ENCODE data around the gene ST6GALNAC4. TPM values are rescaled to one million over a fixed set of nuclear protein-coding genes. Genes with fewer than 3 reads are reported as not detected.

Gene ST6GALNAC4
- total RNA-seq, 1 experiment from 2014 or later: 15.4 TPM

GRCh38 chr9:127938298-127938690 is 21.5 kb upstream of the ST6GALNAC4 start:
- no peak overlapping the region for H4K91ac ChIP-seq (ENCODE audit: insufficient read length, low read depth, low read length)
- DNase-seq: peak; percentile 58
- no peak overlapping the region for H3K27ac ChIP-seq (ENCODE audit: insufficient read length, low read depth, low read length)

More at GRCh38 chr9:127938298-127938690, 21.5 kb upstream of the ST6GALNAC4 start:
- Histone ChIP-seq H3K79me2 (ENCODE audit: insufficient read depth, low read length) (no peaks in the 10 kb centered on the region), H4K8ac (replicated peaks; ENCODE audit: insufficient read length, low read depth, low read length) (no peak overlapping the region), H3K9ac (ENCODE audit: extremely low read depth, insufficient read length, low read length) (no peak overlapping the region), H2AFZ (ENCODE audit: low read length) (no peak overlapping the region), H2AK5ac (ENCODE audit: insufficient read length, low read length) (no peak overlapping the region), H3K4ac (ENCODE audit: low read depth, low read length) (no peak overlapping the region), H4K5ac (ENCODE audit: insufficient read length, low read depth, low read length) (no peak overlapping the region), H3K4me2 (ENCODE audit: insufficient read depth, insufficient read length, low read length) (peak overlapping the region; percentile 96), H3K79me1 (ENCODE audit: insufficient read depth, low read depth, low read length, poor library complexity, severe bottlenecking) (peaks cover 10% of the 10 kb centered on the region), H3K23ac (ENCODE audit: insufficient read length, low read depth, low read length) (no peak overlapping the region), H2BK15ac (ENCODE audit: low read depth, low read length) (no peak overlapping the region), H3K14ac (ENCODE audit: insufficient read depth, low read length) (0 out of 2 replicates have a peak overlapping the region, but pooled peaks have one; percentile 21), H3K4me1 (ENCODE audit: insufficient read depth, low read length) (no peaks in the 10 kb centered on the region), H3K23me2 (ENCODE audit: insufficient read length, low read depth, low read length, poor library complexity, severe bottlenecking) (peaks cover 6% of the 10 kb centered on the region), H2BK5ac (ENCODE audit: insufficient read length, low read length) (no peak overlapping the region), H2BK120ac (ENCODE audit: low read depth, low read length, poor library complexity, severe bottlenecking) (no peak overlapping the region), H4K20me1 (ENCODE audit: control insufficient read depth, insufficient read depth, insufficient read length) (no peaks in the 10 kb centered on the region), H3K56ac (ENCODE audit: insufficient read length, low read depth, low read length) (no peak overlapping the region), H3K9me3 (ENCODE audit: control insufficient read depth, low read depth, low read length) (no peaks in the 10 kb centered on the region), H3K27me3 (ENCODE audit: insufficient read depth, low read length) (no peaks in the 10 kb centered on the region), H2BK12ac (ENCODE audit: insufficient read length, low read depth, low read length) (no peak overlapping the region), H2BK20ac (ENCODE audit: low read depth, low read length, poor library complexity, severe bottlenecking) (no peak overlapping the region), H3T11ph (ENCODE audit: low read length) (no peak overlapping the region), H3K18ac (ENCODE audit: insufficient read length, low read depth, low read length) (no peak overlapping the region)
- Mint-ChIP-seq H3K9me3 (no peaks in the 10 kb centered on the region; a peak in 1 of 5 replicates), H3K27ac (peak overlapping the region; percentile 59 to 92 (median 91); a peak in 6 of 7 replicates), H3K4me3 (peak overlapping the region; percentile 67 to 84), H3K4me1 (peaks cover 27 to 49% of the 10 kb centered on the region in 2 experiments), H3K27me3 (ENCODE audit: low read depth) (peaks cover 2% of the 10 kb centered on the region), H3K36me3 (ENCODE audit: insufficient read depth in 1 of 3, low read depth in 3 of 3) (peaks cover 6 to 39% (median 31%) of the 10 kb centered on the region in 3 experiments; a peak in 6 of 7 replicates)
- TF ChIP-seq, protein P1, sequence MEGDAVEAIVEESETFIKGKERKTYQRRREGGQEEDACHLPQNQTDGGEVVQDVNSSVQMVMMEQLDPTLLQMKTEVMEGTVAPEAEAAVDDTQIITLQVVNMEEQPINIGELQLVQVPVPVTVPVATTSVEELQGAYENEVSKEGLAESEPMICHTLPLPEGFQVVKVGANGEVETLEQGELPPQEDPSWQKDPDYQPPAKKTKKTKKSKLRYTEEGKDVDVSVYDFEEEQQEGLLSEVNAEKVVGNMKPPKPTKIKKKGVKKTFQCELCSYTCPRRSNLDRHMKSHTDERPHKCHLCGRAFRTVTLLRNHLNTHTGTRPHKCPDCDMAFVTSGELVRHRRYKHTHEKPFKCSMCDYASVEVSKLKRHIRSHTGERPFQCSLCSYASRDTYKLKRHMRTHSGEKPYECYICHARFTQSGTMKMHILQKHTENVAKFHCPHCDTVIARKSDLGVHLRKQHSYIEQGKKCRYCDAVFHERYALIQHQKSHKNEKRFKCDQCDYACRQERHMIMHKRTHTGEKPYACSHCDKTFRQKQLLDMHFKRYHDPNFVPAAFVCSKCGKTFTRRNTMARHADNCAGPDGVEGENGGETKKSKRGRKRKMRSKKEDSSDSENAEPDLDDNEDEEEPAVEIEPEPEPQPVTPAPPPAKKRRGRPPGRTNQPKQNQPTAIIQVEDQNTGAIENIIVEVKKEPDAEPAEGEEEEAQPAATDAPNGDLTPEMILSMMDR (conservative IDR thresholded peaks at IDR 0.05): no peak
- WGBS (ENCODE audit: extremely low coverage, insufficient read length, low lambda C conversion rate): no CpG with 5 or more reads among the region's 25 CpGs

Measured in H9 (cell line).